GM15510 (cell line): ENCODE measurements around the gene JAG2.

ENCODE experiments used
- POLR2A ChIP-seq: IDR thresholded peaks from 3 replicates; pipeline ENCODE4 v1.6.1; 2011; ENCODE audit warnings: borderline replicate concordance; ENCODE audit not compliant: insufficient read length; ENCODE audit errors: extremely low read depth

Gene JAG2

GRCh38 chr14:105195522-105196264, 27.1 kb upstream of the JAG2 start:
- TF ChIP-seq POLR2A, result no peak

- no peak for TF ChIP-seq POLR2A
Observed at GRCh38 chr14:105195051-105195450, 26.5 kb upstream of the JAG2 start.

- TF ChIP-seq POLR2A, result no peak
Observed at GRCh38 chr14:105193916-105194782, 25.6 kb upstream of the JAG2 start.

GRCh38 chr14:105192866-105193731, 24.5 kb upstream of the JAG2 start:
- TF ChIP-seq POLR2A, result no peak

GRCh38 chr14:105187935-105188524, 19.5 kb upstream of the JAG2 start:
- TF ChIP-seq POLR2A, result no peak

GRCh38 chr14:105187116-105187515, 18.5 kb upstream of the JAG2 start:
- no peak for TF ChIP-seq POLR2A

- no peak for TF ChIP-seq POLR2A
Observed at GRCh38 chr14:105185973-105186372, 17.4 kb upstream of the JAG2 start.

GRCh38 chr14:105185001-105185400, 16.4 kb upstream of the JAG2 start:
- no peak for TF ChIP-seq POLR2A

GRCh38 chr14:105184461-105184860, 15.9 kb upstream of the JAG2 start:
- TF ChIP-seq POLR2A, result no peak

- TF ChIP-seq POLR2A, result no peak
Observed at GRCh38 chr14:105182296-105183020, 13.9 kb upstream of the JAG2 start.

GRCh38 chr14:105181549-105182295, 13.1 kb upstream of the JAG2 start:
- no peak for TF ChIP-seq POLR2A

- peak; percentile 44 for TF ChIP-seq POLR2A
Observed at GRCh38 chr14:105180592-105181548, 12.3 kb upstream of the JAG2 start, which contains the start of gene NUDT14. Gene NUDT14 (minus strand): TSS chr14:105181312. CDS start chr14:105181209, 103 bp downstream.

- no peak for TF ChIP-seq POLR2A
Observed at GRCh38 chr14:105179191-105179590, 10.6 kb upstream of the JAG2 start.

GRCh38 chr14:105178868-105179140, 10.2 kb upstream of the JAG2 start:
- TF ChIP-seq POLR2A, result no peak
